ENCODE results near the gene FGFBP2.
A peak's percentile ranks its signal among the peaks of the same experiment; 100 is the strongest.

Gene FGFBP2

GRCh38 chr4:15926486-15926885 is 36.5 kb downstream of the FGFBP2 start:
- DNase-seq, result no peak

GRCh38 chr4:15925830-15926229 is 37.1 kb downstream of the FGFBP2 start:
- DNase-seq, result no peak

DNA sequence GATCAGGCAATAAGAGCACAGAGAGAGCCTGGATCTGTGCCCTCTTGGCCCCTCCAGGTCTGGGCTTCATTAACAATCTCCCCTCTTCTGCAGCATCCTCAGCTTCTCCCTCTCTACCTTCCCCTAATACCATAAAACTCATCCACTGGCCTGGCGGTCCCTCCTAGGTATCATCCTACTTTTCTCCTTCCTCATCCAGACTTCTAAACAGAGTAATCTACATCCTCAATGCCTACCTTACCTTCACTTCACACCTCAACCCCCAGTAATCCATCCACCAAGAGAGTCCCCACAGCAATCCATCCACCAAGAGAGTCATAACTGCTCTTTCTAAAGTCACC is 41.4 kb downstream of the FGFBP2 start:
- no peak for DNase-seq

GRCh38 chr4:15920723-15921591 is 42.0 kb downstream of the FGFBP2 start:
- DNase-seq, result no peak

DNA sequence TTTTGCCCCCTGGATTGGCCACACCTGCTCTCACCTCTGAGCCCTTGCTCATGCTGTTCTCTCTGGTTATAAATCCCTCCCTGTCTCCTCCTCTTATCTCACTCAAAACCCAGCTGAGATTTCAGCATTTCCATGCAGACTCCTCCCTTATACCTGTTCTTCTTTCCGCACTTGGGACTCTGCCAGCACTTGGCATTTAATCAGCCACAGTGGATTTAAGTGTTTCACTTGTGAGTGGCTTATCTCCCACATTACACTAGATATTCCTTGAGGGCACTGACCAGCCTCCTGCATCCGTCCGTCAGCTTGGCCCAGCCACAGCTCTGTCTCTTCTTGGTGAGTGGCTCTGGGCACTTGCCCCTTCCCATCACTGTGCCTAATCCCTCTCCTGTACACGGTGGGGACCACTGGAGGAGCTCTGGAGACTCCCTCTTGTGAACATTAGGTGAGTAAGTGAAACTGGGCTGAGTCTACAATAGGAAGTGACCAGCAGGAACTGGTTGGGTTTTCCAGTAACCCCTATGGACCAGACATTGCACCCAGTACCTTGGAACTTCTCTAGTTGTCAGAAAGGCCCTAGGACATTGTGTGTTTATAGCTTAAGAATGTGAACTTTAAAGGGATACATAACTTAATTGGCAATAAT is 44.4 kb downstream of the FGFBP2 start:
- no peak for DNase-seq

DNA sequence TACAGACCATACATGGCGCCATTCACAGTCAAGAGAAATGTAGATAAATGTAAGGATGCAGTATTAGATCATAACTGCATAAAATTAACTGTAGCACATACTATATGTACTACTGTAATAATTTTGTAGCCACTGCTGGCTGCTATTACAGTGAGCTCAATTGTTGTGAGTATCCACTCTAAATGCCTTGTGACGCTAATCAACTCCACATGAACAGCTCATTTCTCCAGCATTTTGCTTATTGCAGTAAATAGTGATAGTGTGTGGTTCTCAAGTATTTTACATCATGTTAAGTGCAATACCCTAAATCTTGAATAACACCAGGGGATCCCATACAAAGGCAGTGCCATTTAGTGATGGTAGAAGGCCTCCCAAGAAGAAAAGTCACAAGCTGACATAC is 45.7 kb downstream of the FGFBP2 start:
- DNase-seq, result no peak

DNA sequence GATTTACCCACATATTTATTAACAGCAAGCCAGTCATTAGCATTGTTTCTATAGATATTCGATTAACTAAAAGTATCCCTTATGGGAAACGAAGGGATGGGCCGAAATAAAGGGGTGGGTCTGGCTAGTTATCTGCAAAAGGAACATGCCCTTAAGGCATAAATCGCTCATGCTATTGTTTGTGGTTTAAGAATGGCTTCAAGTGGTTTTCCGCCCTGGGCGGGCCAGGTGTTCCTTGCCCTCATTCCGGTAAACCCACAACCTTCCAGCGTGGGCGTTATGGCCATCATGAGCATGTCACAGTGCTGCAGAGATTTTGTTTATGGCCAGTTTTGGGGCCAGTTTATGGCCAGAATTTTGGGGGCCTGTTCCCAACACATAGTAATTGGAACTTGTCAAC is 46.6 kb downstream of the FGFBP2 start:
- peak; percentile 7 for DNase-seq

GRCh38 chr4:15914736-15915135 is 48.2 kb downstream of the FGFBP2 start:
- DNase-seq, result no peak

DNA sequence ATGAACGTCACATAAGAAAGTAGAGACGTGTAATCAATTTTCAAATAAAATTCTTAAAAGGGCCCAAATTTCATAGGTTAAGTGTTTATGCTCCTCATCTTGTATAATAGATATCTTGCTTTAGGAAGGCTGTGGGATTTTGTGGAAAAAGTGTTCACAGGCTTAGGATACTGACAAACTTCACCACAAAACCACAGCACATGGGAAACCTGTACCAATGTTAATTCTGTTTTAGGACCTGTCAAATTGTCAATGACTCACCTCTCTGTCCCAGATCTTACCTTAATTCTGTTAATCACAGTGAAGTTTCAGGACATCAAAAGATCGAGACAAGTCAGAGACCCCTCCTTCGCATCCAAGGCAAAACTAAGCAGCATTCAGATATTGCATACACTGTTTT is 48.7 kb downstream of the FGFBP2 start:
- no peak for DNase-seq

- DNase-seq, result no peak
Observed at GRCh38 chr4:15913631-15913970, 49.4 kb downstream of the FGFBP2 start.

DNA sequence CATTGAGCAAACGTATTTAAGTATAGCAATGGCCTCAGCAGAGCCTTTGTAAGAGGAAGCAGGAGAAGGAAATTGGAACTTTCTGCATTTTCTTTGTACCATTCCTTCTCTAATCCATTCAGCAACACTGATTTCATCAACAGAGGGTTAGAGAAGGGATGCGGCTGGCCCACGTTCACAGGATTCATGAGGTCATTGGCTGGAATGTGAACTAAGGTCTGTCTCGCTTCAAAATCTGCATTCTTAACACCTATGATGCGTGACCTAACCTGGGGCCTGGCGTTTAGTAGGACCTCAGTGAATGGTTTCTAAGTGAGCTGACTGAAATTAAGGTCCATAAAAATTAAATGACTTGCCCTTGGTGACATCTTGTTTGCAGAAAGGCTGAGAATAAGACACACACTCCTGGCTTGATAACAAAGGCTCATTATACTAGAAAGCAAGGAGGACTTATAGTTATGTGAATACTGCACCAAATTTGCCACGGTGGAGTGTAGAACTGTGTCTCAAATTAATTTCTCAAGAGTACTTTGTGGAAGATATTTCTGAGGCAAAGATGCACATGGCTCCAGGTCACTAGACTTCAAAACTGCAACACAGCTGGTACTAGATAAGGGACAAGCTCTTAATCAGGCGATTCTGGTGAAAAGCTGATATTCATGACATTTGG is 49.9 kb downstream of the FGFBP2 start:
- no peak for DNase-seq

DNA sequence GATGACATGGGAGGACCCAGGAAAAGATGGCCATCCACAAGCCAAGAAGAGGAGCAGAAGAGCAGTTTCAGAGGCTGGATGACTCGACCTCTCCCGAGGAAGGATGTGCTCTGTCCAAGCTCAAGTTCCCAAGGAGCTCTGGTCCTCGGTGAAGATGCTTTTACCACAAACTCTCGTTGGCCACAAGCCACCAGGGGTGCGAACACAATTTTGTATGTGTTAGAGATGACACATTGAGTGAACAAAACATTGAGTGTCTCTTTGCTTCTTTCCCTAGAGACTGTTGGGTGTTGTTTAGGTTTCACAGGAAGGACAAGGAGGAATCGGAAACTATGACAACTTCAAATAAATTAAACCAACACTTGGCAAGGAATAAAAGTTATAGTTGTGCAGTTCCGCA is 50.7 kb downstream of the FGFBP2 start:
- DNase-seq, result no peak
